HG02623 (cell line): Measurements from ENCODE around the gene HSBP1.

Source experiments
- ATAC-seq: cut with Tn5 transposase; IDR thresholded peaks from one replicate; pipeline ENCODE4 v1.9.1; 2021; ENCODE audit warnings: moderate library complexity; ENCODE audit not compliant: unreplicated experiment

Gene HSBP1

GRCh38 chr16:83802554-83803205 lies 5.1 kb upstream of the HSBP1 start:
- no peak for ATAC-seq

GRCh38 chr16:83803811-83804210 lies 4.0 kb upstream of the HSBP1 start:
- no peak for ATAC-seq

GRCh38 chr16:83804366-83804765 lies 3.4 kb upstream of the HSBP1 start:
- ATAC-seq: no peak

GRCh38 chr16:83806036-83806435 lies 1.7 kb upstream of the HSBP1 start:
- no peak for ATAC-seq

- ATAC-seq: no peak
These were observed 1.0 kb upstream of the HSBP1 start for GRCh38 chr16:83806731-83807130.

GRCh38 chr16:83807327-83807709 lies 460 bp upstream of the HSBP1 start:
- peak; percentile 2 for ATAC-seq

- no peak for ATAC-seq
These were observed 816 bp downstream of the HSBP1 start for GRCh38 chr16:83808573-83809014.

GRCh38 chr16:83809092-83809491 lies 1.3 kb downstream of the HSBP1 start:
- no peak for ATAC-seq

GRCh38 chr16:83810901-83811300 lies 3.1 kb downstream of the HSBP1 start:
- ATAC-seq: no peak

GRCh38 chr16:83813823-83814658 lies 6.3 kb downstream of the HSBP1 start:
- no peak for ATAC-seq

- no peak for ATAC-seq
These were observed 6.8 kb downstream of the HSBP1 start for GRCh38 chr16:83814659-83814985.

- ATAC-seq: no peak
These were observed 9.2 kb downstream of the HSBP1 start for GRCh38 chr16:83817022-83817421.

GRCh38 chr16:83818276-83818675 lies 10.5 kb downstream of the HSBP1 start:
- ATAC-seq: no peak

GRCh38 chr16:83819361-83819760 lies 11.6 kb downstream of the HSBP1 start:
- no peak for ATAC-seq

- ATAC-seq: peak; percentile 50
These were observed 18.6 kb downstream of the HSBP1 start for GRCh38 chr16:83826146-83826913.

GRCh38 chr16:83830091-83830768 lies 22.5 kb downstream of the HSBP1 start:
- ATAC-seq: no peak

- no peak for ATAC-seq
These were observed 23.1 kb downstream of the HSBP1 start for GRCh38 chr16:83830769-83831455.

- no peak for ATAC-seq
These were observed 23.7 kb downstream of the HSBP1 start for GRCh38 chr16:83831456-83831987.

GRCh38 chr16:83833921-83834320 lies 26.1 kb downstream of the HSBP1 start:
- no peak for ATAC-seq
